Measurements from ENCODE around the gene TMPRSS13. TPM values are rescaled to one million over a fixed set of nuclear protein-coding genes. Genes with fewer than 3 reads are reported as not detected.

TMPRSS13 gene
- polyA plus RNA-seq, 2 of the 4 experiments (the other 2 are of a cell fraction): not detected

GRCh38 chr11:117953024-117953671 is 23.9 kb upstream of the TMPRSS13 start:
- WGBS (ENCODE audit: missing lambda C conversion rate): 42% methylated on average over 3 of the region's 3 CpGs
- ATAC-seq (no peak), FAIRE-seq (no peak), DNase-seq (ENCODE audit: low read depth in 1 of 2, low spot score in 1 of 2) (no peak)
- TF ChIP-seq RNF2 (IDR thresholded peaks at IDR 0.05; ENCODE audit: borderline replicate concordance, low read depth) (no peak), HES2 (IDR thresholded peaks at IDR 0.05) (no peak), E2F6 (IDR thresholded peaks at IDR 0.05; ENCODE audit: borderline replicate concordance, low read depth) (no peak)
- POLR2A ChIA-PET: no interaction called here
- Histone ChIP-seq H3K4me1 (no peaks in the 10 kb centered on the region), H3K4me3 (no peak overlapping the region), H3K9me3 (no peaks in the 10 kb centered on the region), H3K27ac (no peak overlapping the region), H3K4me2 (no peak overlapping the region)
- CTCF ChIA-PET: interaction anchor here (1.5 to 13.9 kb wide), 4 partner anchors 100 to 527 kb away, joined by 5 to 192 read pairs (median 8); no protein-coding TSS in a partner anchor

- WGBS (ENCODE audit: missing lambda C conversion rate): 57% methylated on average over 10 of the region's 15 CpGs
These were observed 22.1 kb upstream of the TMPRSS13 start for GRCh38 chr11:117950993-117951961.

GRCh38 chr11:117950301-117950700 is 21.1 kb upstream of the TMPRSS13 start:
- H3K4me3 ChIP-seq: no peak overlapping the region
- ChIA-PET CTCF (interaction anchor here (1.4 to 13.9 kb wide), 7 partner anchors 58 to 143 kb away, joined by 3 to 192 read pairs (median 9); no protein-coding TSS in a partner anchor), POLR2A (no interaction called here)
- ATAC-seq: no peak
- WGBS (ENCODE audit: missing lambda C conversion rate): 6% methylated on average over 5 of the region's 5 CpGs
- FAIRE-seq: no peak
- H3K27ac ChIP-seq: no peak overlapping the region
- peaks cover 3% of the 10 kb centered on the region; the same call in 1 of the 3 replicates for H3K4me1 ChIP-seq
- no peak for DNase-seq (ENCODE audit: low read depth in 1 of 2, low spot score in 1 of 2)
- H3K9me3 ChIP-seq: no peaks in the 10 kb centered on the region
- H3K4me2 ChIP-seq: no peak overlapping the region
- peak; percentile 21; the same call in 2 of the 3 replicates for TF ChIP-seq SMC3 (IDR thresholded peaks at IDR 0.05)
- TF ChIP-seq MYC (IDR thresholded peaks at IDR 0.05; ENCODE audit: borderline replicate concordance, low read length): no peak

More at GRCh38 chr11:117950993-117951961, 22.1 kb upstream of the TMPRSS13 start:
- H3K4me3 ChIP-seq: no peak overlapping the region
- DNase-seq (ENCODE audit: low read depth in 1 of 2, low spot score in 1 of 2) (no peak), ATAC-seq (no peak), FAIRE-seq (no peak)
- no peak overlapping the region for H3K4me2 ChIP-seq
- POLR2A ChIA-PET: no interaction called here
- no peaks in the 10 kb centered on the region for H3K9me3 ChIP-seq
- no peak for TF ChIP-seq EHMT2 (IDR thresholded peaks at IDR 0.05; ENCODE audit: low read depth)
- no peak for TF ChIP-seq TP53 (CRISPR knock-in tag; IDR thresholded peaks at IDR 0.05)
- no peak for TF ChIP-seq HDAC2 (IDR thresholded peaks at IDR 0.05)
- TF ChIP-seq CBX2 (IDR thresholded peaks at IDR 0.05; ENCODE audit: borderline replicate concordance, low read depth): no peak
- no peak for TF ChIP-seq KDM5A (IDR thresholded peaks at IDR 0.05)
- TF ChIP-seq CHD2 (IDR thresholded peaks at IDR 0.05; ENCODE audit: low read length, partially characterized antibody): no peak
- no peak for TF ChIP-seq ESRRA (IDR thresholded peaks at IDR 0.05; ENCODE audit: borderline replicate concordance, low read length)
- TF ChIP-seq TFCP2L1 (CRISPR knock-in tag; IDR thresholded peaks at IDR 0.05): no peak
- TF ChIP-seq CEBPB (IDR thresholded peaks at IDR 0.05): no peak
- TF ChIP-seq HES2 (IDR thresholded peaks at IDR 0.05): no peak
- no peak for TF ChIP-seq HEYL (CRISPR knock-in tag; IDR thresholded peaks at IDR 0.05)
- TF ChIP-seq MAZ (IDR thresholded peaks at IDR 0.05; ENCODE audit: borderline replicate concordance, low read depth, low read length): no peak
- TF ChIP-seq FOSB (CRISPR knock-in tag; IDR thresholded peaks at IDR 0.05): no peak
- TF ChIP-seq USF2 (IDR thresholded peaks at IDR 0.05): no peak
- no peak for TF ChIP-seq MYC (IDR thresholded peaks at IDR 0.05; ENCODE audit: borderline replicate concordance, low read length)
- no peak for TF ChIP-seq ZC3H11A (IDR thresholded peaks at IDR 0.05)
- CTCF ChIA-PET: interaction anchor here (0.9 to 13.9 kb wide), 8 partner anchors 59 to 144 kb away, joined by 3 to 192 read pairs (median 8); no protein-coding TSS in a partner anchor
- peaks cover 3% of the 10 kb centered on the region; the same call in 1 of the 3 replicates for H3K4me1 ChIP-seq
- no peak overlapping the region for H3K27ac ChIP-seq

All from A549 (cell line).